ENCODE results near the gene AK1. TPM values are rescaled to one million over a fixed set of nuclear protein-coding genes. Genes with fewer than 3 reads are reported as not detected.

Gene AK1
- total and polyA plus RNA-seq, 2 of the 13 experiments (the other 11 are each of a cell fraction or from before 2014, with no cell fraction given), result 19.1 to 32.8 TPM

GRCh38 chr9:127838375-127839078, 38.9 kb downstream of the AK1 start (continued):
- TF ChIP-seq ZBED4 (CRISPR knock-in tag; IDR thresholded peaks at IDR 0.05; ENCODE audit: borderline replicate concordance), result 0 out of 2 replicates have a peak, but pooled peaks have one; percentile 33
- TF ChIP-seq PATZ1 (CRISPR knock-in tag; IDR thresholded peaks at IDR 0.05), result peak; percentile 59; the same call in 1 of the 2 replicates
- TF ChIP-seq ZNF737 (CRISPR knock-in tag; IDR thresholded peaks at IDR 0.05; ENCODE audit: borderline replicate concordance), result no peak
- TF ChIP-seq ZNF451 (CRISPR knock-in tag; IDR thresholded peaks at IDR 0.05), result 0 out of 2 replicates have a peak, but pooled peaks have one; percentile 25
- TF ChIP-seq ZBTB40 (IDR thresholded peaks at IDR 0.05), result no peak
- no peak for TF ChIP-seq ZBTB40 (CRISPR knock-in tag; IDR thresholded peaks at IDR 0.05)
- peak; percentile 74 for TF ChIP-seq ZNF292 (CRISPR knock-in tag; IDR thresholded peaks at IDR 0.05; ENCODE audit: borderline replicate concordance, low read depth)
- TF ChIP-seq CSRNP1 (CRISPR knock-in tag; IDR thresholded peaks at IDR 0.05), result no peak
- TF ChIP-seq GATAD1 (CRISPR knock-in tag; IDR thresholded peaks at IDR 0.05), result 0 out of 2 replicates have a peak, but pooled peaks have one; percentile 25
- TF ChIP-seq MEIS2 (CRISPR knock-in tag; IDR thresholded peaks at IDR 0.05), result 0 out of 2 replicates have a peak, but pooled peaks have one; percentile 15
- peak; percentile 56; the same call in 1 of the 2 replicates for TF ChIP-seq ZBTB38 (CRISPR knock-in tag; IDR thresholded peaks at IDR 0.05)

Measured in HepG2 (cell line).